GM12801 (cell line): ENCODE data around the gene ADGRV1.

ENCODE experiments used
- CTCF ChIP-seq: IDR thresholded peaks from one replicate; pipeline ENCODE4 v1.5.1; 2011; ENCODE audit warnings: control low read depth; ENCODE audit not compliant: insufficient read length; ENCODE audit errors: extremely low read depth

ADGRV1 gene

GRCh38 chr5:91042247-91042935 lies 483.8 kb downstream of the ADGRV1 start:
- TF ChIP-seq CTCF, result no peak

DNA sequence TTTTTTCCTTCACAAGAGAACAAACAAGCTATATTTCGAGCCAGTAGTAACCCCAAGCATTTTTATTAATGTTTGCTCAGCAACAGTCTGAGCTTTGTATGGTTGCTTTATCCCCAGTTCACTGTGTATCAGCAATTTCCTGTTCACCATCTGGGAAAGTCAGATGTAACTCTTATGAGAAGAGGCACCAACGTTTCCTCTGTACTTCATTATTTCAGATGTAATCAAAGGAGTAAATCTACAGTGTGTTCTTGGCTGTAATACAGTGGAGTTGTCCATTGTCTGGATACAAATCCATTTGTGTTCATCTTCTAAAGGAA lies 484.3 kb downstream of the ADGRV1 start:
- TF ChIP-seq CTCF, result no peak

- no peak for TF ChIP-seq CTCF
Observed at GRCh38 chr5:91048073-91048472, 489.5 kb downstream of the ADGRV1 start.

DNA sequence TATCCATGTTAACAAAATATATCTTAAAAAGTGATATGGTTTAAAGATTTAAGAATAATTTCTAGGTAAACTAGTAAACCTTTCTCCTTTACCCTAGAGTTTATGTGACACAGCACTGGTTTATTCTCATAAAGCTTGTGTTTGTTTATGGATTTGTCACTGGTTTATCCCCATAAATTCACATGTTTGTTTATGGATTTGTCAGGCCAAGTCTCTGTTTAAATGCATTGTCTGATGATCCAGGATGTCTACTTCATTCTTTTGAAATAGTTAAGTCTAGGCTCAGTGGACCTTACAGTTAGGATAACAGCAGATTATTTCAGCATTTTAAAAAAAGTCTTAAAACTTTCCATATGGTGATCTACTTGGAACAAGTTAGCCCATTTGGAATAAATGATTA lies 490.5 kb downstream of the ADGRV1 start:
- TF ChIP-seq CTCF, result no peak

DNA sequence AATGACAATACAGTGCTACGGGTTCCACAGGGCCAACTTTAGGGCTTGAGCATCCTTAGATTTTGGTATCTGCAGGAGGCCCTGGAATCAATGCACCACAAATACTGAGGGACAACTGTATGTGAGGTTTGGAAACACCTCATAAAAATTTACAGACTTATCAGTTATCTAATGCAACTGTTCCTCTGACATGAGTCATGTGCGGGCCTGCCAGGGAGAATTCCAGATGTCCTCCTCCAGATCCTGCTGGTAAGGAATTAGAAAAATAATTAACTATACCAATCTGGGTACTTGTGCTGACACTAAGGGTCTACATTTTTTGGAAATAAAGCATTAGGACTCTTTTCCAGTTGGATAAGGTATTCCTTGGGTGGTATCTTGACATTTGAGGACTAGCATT lies 491.2 kb downstream of the ADGRV1 start:
- TF ChIP-seq CTCF, result no peak

DNA sequence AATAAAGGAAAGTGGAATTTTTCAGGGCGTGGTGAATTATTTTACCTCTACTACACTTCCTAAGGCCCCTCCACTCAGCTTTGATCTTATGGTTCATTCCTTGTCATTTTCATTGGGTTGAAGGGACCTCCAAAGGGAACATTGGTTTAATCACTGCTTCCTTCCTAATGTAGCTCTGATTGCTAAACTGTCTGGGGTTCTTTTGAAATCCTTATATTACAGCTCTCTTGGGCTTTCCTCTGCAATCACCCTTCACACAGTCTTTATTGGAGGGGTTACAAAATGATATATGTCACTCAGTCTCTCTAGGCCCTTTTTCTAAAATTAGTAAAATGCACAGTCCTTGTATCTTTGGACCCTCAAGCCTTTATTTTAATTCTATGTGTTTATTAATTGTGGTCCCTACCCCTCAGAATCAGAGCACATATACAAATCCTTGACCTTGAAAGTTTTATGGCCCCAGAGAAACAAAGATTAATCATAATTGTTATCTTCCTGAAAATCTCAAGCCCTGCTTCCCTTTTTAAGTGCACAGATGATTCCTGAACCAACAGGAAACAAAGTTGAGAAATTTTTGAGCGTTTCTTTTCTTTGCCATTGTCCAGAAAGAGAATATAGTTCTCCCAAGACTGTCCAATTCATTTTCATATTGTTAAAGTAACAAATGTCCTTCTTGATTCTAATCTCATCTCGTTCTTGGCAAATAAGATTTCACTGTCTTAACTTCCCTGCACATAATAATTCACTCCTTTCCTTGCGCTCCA lies 494.6 kb downstream of the ADGRV1 start:
- TF ChIP-seq CTCF, result no peak

DNA sequence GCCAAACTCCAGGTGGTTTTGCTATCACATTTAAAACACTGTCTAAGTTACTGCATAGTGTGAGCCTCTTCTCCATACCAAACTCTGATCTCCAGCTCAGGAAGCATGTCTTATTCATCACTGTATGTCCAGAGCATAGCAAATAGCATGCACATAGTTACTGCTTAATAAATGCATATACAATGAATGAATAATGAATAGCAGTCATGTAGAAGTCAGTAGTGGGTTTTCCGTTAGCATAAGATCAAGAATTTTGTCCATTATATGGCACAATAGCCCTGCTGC lies 495.1 kb downstream of the ADGRV1 start:
- no peak for TF ChIP-seq CTCF
